IPS-NIHi7 (cell line): Measurements from ENCODE around the gene C22orf15.

ENCODE experiments used
- DNase-seq: peaks from one replicate; pipeline ENCODE4 v3.0.0; 2012; ENCODE audit warnings: mixed read lengths; ENCODE audit errors: extremely low spot score

The C22orf15 gene

GRCh38 chr22:23787600-23787896, 24.8 kb downstream of the C22orf15 start:
- DNase-seq = no peak

- no peak for DNase-seq
These were observed 25.1 kb downstream of the C22orf15 start for GRCh38 chr22:23787910-23788309.

GRCh38 chr22:23789121-23789520, 26.3 kb downstream of the C22orf15 start:
- no peak for DNase-seq

- no peak for DNase-seq
These were observed 26.8 kb downstream of the C22orf15 start for GRCh38 chr22:23789638-23790037.

- no peak for DNase-seq
These were observed 28.3 kb downstream of the C22orf15 start for GRCh38 chr22:23790819-23791737.

GRCh38 chr22:23791738-23792645, 29.2 kb downstream of the C22orf15 start:
- no peak for DNase-seq

GRCh38 chr22:23793326-23793725, 30.5 kb downstream of the C22orf15 start:
- DNase-seq = no peak

GRCh38 chr22:23796461-23796860, 33.7 kb downstream of the C22orf15 start:
- no peak for DNase-seq

GRCh38 chr22:23800297-23801237, 37.8 kb downstream of the C22orf15 start:
- DNase-seq = no peak

- DNase-seq = no peak
These were observed 38.5 kb downstream of the C22orf15 start for GRCh38 chr22:23801238-23801821.

- no peak for DNase-seq
These were observed 39.1 kb downstream of the C22orf15 start for GRCh38 chr22:23801886-23802377.

GRCh38 chr22:23803001-23803819, 40.4 kb downstream of the C22orf15 start:
- no peak for DNase-seq

- no peak for DNase-seq
These were observed 42.0 kb downstream of the C22orf15 start for GRCh38 chr22:23804781-23805291.

GRCh38 chr22:23806837-23807236, 44.0 kb downstream of the C22orf15 start:
- DNase-seq = no peak

GRCh38 chr22:23812378-23812777, 49.6 kb downstream of the C22orf15 start:
- no peak for DNase-seq
